ENCODE measurements around the gene SAV1. TPM values are rescaled to one million over a fixed set of nuclear protein-coding genes. Genes with fewer than 3 reads are reported as not detected.

SAV1 gene
- total and polyA plus RNA-seq, 10 of the 15 experiments (the other 5 are each of a cell fraction or from before 2014, with no cell fraction given) = 10.1 to 29.1 (median 20.4) TPM

DNA sequence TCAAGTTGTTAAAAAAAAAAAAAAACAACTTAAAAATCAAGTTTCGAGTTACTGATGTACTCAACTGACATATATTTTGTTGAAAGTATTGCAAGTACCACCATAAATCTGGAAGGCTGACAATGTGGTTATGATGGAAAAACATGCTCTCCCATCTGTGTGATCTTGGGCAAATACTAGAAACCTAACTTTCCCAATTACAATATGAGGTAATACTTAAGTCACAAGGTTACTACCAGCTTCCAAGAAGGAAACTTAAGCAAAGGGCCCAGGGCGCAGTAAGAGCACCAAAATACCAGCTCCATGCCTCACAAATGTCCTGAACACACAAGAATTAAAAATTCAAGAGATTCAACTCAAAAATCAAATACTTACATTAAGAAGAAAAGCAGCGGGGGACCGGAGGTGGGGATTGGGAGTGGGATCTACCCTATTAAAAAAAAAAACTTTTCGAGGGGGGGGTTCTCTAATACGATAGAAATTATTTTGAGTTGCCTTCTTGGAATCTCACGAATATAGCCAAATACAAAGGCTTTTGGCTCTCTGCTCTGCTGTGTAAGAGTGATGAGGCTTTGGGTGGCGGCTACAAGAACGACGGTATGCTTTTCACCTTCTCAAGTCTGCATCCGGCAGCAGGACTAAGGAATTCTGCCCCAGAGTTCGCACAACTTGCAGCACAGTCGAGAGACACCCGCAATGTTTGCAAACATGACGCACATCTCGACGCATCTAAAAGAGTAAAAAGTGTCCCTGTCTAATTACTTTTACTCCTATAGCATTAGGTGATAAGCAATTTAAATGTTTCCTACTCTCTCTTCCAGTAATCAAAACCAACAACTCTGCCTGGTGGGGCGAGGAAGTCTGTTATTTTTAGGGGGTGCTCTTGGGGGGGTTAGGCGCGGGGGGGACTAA lies 1.1 kb downstream of the SAV1 start:
- H3K4me3 ChIP-seq = peak overlapping the region; percentile 90
- DNase-seq (ENCODE audit: low read depth, low spot score) (no peak), FAIRE-seq (no peak), ATAC-seq (peak; percentile 19)
- H3K79me2 ChIP-seq (ENCODE audit: control insufficient read depth, insufficient read depth, low read length) = peaks cover 47% of the 10 kb centered on the region
- POLR2A ChIA-PET = interaction anchor here (0.6 to 2.2 kb wide), 10 partner anchors 10 to 1198 kb away, joined by 3 to 9 read pairs (median 4); partner anchors contain the start of genes DMAC2L and L2HGDH
- SMC1A ChIA-PET (ENCODE audit: uncharacterized antibody, unreplicated experiment) = interaction anchor here (0.6 to 2.2 kb wide), 19 partner anchors 10 to 193 kb away, joined by 3 to 11 read pairs (median 5); no protein-coding TSS in a partner anchor
- TF ChIP-seq ZNF384 (IDR thresholded peaks at IDR 0.05; ENCODE audit: borderline replicate concordance, low read depth, low read length) = peak; percentile 19; the same call in 1 of the 2 replicates
- TF ChIP-seq, protein P1, sequence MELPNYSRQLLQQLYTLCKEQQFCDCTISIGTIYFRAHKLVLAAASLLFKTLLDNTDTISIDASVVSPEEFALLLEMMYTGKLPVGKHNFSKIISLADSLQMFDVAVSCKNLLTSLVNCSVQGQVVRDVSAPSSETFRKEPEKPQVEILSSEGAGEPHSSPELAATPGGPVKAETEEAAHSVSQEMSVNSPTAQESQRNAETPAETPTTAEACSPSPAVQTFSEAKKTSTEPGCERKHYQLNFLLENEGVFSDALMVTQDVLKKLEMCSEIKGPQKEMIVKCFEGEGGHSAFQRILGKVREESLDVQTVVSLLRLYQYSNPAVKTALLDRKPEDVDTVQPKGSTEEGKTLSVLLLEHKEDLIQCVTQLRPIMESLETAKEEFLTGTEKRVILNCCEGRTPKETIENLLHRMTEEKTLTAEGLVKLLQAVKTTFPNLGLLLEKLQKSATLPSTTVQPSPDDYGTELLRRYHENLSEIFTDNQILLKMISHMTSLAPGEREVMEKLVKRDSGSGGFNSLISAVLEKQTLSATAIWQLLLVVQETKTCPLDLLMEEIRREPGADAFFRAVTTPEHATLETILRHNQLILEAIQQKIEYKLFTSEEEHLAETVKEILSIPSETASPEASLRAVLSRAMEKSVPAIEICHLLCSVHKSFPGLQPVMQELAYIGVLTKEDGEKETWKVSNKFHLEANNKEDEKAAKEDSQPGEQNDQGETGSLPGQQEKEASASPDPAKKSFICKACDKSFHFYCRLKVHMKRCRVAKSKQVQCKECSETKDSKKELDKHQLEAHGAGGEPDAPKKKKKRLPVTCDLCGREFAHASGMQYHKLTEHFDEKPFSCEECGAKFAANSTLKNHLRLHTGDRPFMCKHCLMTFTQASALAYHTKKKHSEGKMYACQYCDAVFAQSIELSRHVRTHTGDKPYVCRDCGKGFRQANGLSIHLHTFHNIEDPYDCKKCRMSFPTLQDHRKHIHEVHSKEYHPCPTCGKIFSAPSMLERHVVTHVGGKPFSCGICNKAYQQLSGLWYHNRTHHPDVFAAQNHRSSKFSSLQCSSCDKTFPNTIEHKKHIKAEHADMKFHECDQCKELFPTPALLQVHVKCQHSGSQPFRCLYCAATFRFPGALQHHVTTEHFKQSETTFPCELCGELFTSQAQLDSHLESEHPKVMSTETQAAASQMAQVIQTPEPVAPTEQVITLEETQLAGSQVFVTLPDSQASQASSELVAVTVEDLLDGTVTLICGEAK (IDR thresholded peaks at IDR 0.05; ENCODE audit: borderline replicate concordance) = no peak
- H3K9ac ChIP-seq (ENCODE audit: control insufficient read depth, insufficient read depth, low read length) = peak overlapping the region; percentile 64
- peak overlapping the region; percentile 92 for H2AFZ ChIP-seq (ENCODE audit: control insufficient read depth, low read depth, low read length)
- H3K4me1 ChIP-seq (ENCODE audit: control insufficient read depth, insufficient read depth, low read length) = no peaks in the 10 kb centered on the region
- in situ Hi-C loops (cut with MboI) = no loop called here
- peak overlapping the region; percentile 30 for H3K27ac ChIP-seq (ENCODE audit: control insufficient read depth, insufficient read depth)
- no peaks in the 10 kb centered on the region for H4K20me1 ChIP-seq (ENCODE audit: control insufficient read depth, insufficient read depth)
- CTCF ChIA-PET = interaction anchor here (0.6 to 2.2 kb wide), 19 partner anchors 10 to 193 kb away, joined by 3 to 12 read pairs (median 4); no protein-coding TSS in a partner anchor
- 1% methylated on average over 20 of the region's 20 CpGs for WGBS (ENCODE audit: insufficient coverage, insufficient replicate concordance, low lambda C conversion rate, missing lambda C conversion rate)
- intact Hi-C loops (cut with micrococcal nuclease; ENCODE audit: unreplicated experiment) = loop anchor here (5.0 kb wide), 4 partner anchors 45 to 1045 kb away; partner anchors contain the start of genes MGAT2 and RPL36AL
- BruUV-seq (replicated peaks) = TSS peak; percentile 37
- RAD21 ChIA-PET (ENCODE audit: unreplicated experiment) = interaction anchor here (0.7 to 2.0 kb wide), 16 partner anchors 9 to 583 kb away, joined by 3 to 14 read pairs (median 6); no protein-coding TSS in a partner anchor
- no peaks in the 10 kb centered on the region for H3K9me3 ChIP-seq (replicated peaks; ENCODE audit: control insufficient read depth, insufficient read depth, low read length)
- no peaks in the 10 kb centered on the region for H3K36me3 ChIP-seq (ENCODE audit: control insufficient read depth in 2 of 2, insufficient read depth in 2 of 2, low read length in 1 of 2)
- H3K4me2 ChIP-seq (ENCODE audit: control insufficient read depth, insufficient read depth) = peak overlapping the region; percentile 59
- H3K27me3 ChIP-seq (replicated peaks in 1 of 2; ENCODE audit: control insufficient read depth in 2 of 2, insufficient read depth in 2 of 2, low read length in 1 of 2) = no peaks in the 10 kb centered on the region

Data from GM12878 (cell line).